OCI-LY1 (cell line): ENCODE results near the gene GPR142.

Experiments
- H2AFZ ChIP-seq: fragments of 200-600 bp; sonication (generic), shearing (Covaris generic); 2 replicates; pipeline ENCODE4 v1.6.0; 2014; ENCODE audit warnings: antibody characterized with exemption, mild to moderate bottlenecking, low read length
- H3F3A ChIP-seq: fragments of 200-600 bp; sonication (generic), shearing (Covaris generic); 2 replicates; pipeline ENCODE4 v1.6.0; 2014; ENCODE audit warnings: mild to moderate bottlenecking, antibody characterized with exemption, low read length, moderate library complexity; ENCODE audit not compliant: insufficient read depth
- H3K27ac ChIP-seq: fragments of 200-600 bp; sonication (generic); 2 replicates; pipeline ENCODE4 v1.5.1; 2014; ENCODE audit warnings: low read length, mixed run types, mild to moderate bottlenecking, low read depth; ENCODE audit not compliant: poor library complexity, severe bottlenecking
- H3K27me3 ChIP-seq: fragments of 200-600 bp; sonication (generic); 2 replicates; pipeline ENCODE4 v1.6.0; 2014; ENCODE audit warnings: antibody characterized with exemption, mild to moderate bottlenecking, low read length, moderate library complexity; ENCODE audit not compliant: insufficient read depth
- H3K36me3 ChIP-seq: fragments of 200-600 bp; sonication (generic); 2 replicates; pipeline ENCODE4 v1.6.1; 2014; ENCODE audit warnings: mild to moderate bottlenecking, antibody characterized with exemption, low read length, moderate library complexity, mixed read lengths; ENCODE audit not compliant: insufficient read depth
- H3K4me1 ChIP-seq: fragments of 200-600 bp; sonication (generic); 2 replicates; pipeline ENCODE4 v1.5.1; 2014; ENCODE audit warnings: mild to moderate bottlenecking, low read length, moderate library complexity; ENCODE audit not compliant: insufficient read depth, severe bottlenecking
- H3K4me2 ChIP-seq: fragments of 200-600 bp; sonication (generic), shearing (Covaris generic); 2 replicates; pipeline ENCODE4 v1.6.1; 2014; ENCODE audit warnings: low read length
- H3K4me3 ChIP-seq: fragments of 200-600 bp; sonication (generic); 2 replicates; pipeline ENCODE4 v1.5.1; 2014; ENCODE audit warnings: low read length, low read depth, mild to moderate bottlenecking, mixed read lengths; ENCODE audit not compliant: poor library complexity, severe bottlenecking
- H3K79me2 ChIP-seq: fragments of 200-600 bp; shearing (Covaris generic); 2 replicates; pipeline ENCODE4 v1.6.1; 2016; ENCODE audit warnings: mixed run types, low read length, mixed read lengths; ENCODE audit not compliant: insufficient read depth
- H3K9ac ChIP-seq: fragments of 200-600 bp; sonication (generic), shearing (Covaris generic); 2 replicates; pipeline ENCODE4 v1.6.1; 2014; ENCODE audit warnings: mild to moderate bottlenecking, low read length, mixed read lengths
- H3K9me2 ChIP-seq: fragments of 200-600 bp; sonication (generic), shearing (Covaris generic); 2 replicates; pipeline ENCODE4 v1.6.1; 2014; ENCODE audit warnings: low read depth, mild to moderate bottlenecking, low read length, mixed read lengths
- H3K9me3 ChIP-seq: fragments of 200-600 bp; shearing (Covaris generic); 2 replicates; pipeline ENCODE4 v1.6.1; 2014; ENCODE audit warnings: low read length, mixed read lengths
- H4K20me1 ChIP-seq: fragments of 200-600 bp; sonication (generic), shearing (Covaris generic); 2 replicates; pipeline ENCODE4 v1.6.0; 2016; ENCODE audit warnings: mild to moderate bottlenecking, low read length; ENCODE audit not compliant: insufficient read depth
- CTCF ChIP-seq: fragments of 200-600 bp; sonication (generic), shearing (Covaris generic); IDR thresholded peaks from 2 replicates; pipeline ENCODE4 v1.5.1; 2017; ENCODE audit warnings: mild to moderate bottlenecking, antibody characterized with exemption, low read length, moderate library complexity, mixed read lengths
- EZH2 ChIP-seq: fragments of 200-600 bp; sonication (generic), shearing (Covaris generic); IDR thresholded peaks from 2 replicates; pipeline ENCODE4 v1.8.0; 2017; ENCODE audit warnings: borderline replicate concordance, mixed run types, mild to moderate bottlenecking, antibody characterized with exemption, low read length, moderate library complexity, mixed read lengths

GPR142 gene

DNA sequence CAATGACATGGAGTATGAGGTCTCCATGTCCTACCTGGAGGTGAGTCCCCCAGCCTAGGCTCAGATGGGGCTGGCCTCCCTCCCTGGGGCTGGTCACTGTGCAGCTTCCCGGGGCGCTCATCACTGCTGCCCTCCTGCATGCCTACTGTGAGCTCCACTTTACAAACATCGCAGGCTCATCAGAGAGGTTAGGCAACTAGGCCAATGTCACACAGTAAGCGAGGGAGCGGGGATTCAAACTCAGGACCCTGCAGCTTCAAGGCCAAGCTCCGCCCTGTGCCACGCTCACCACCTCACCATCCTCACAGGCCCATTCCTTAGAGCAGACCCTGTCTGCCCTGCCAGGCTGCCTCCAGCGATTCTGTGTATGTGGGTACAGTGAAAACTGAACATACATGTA is 24.2 kb upstream of the GPR142 start:
- Histone ChIP-seq H3K27me3 (0 out of 2 replicates have a peak, but pooled peaks cover 2% of the 10 kb centered on the region), H3K4me1 (no peaks in the 10 kb centered on the region), H3K36me3 (no peaks in the 10 kb centered on the region)

DNA sequence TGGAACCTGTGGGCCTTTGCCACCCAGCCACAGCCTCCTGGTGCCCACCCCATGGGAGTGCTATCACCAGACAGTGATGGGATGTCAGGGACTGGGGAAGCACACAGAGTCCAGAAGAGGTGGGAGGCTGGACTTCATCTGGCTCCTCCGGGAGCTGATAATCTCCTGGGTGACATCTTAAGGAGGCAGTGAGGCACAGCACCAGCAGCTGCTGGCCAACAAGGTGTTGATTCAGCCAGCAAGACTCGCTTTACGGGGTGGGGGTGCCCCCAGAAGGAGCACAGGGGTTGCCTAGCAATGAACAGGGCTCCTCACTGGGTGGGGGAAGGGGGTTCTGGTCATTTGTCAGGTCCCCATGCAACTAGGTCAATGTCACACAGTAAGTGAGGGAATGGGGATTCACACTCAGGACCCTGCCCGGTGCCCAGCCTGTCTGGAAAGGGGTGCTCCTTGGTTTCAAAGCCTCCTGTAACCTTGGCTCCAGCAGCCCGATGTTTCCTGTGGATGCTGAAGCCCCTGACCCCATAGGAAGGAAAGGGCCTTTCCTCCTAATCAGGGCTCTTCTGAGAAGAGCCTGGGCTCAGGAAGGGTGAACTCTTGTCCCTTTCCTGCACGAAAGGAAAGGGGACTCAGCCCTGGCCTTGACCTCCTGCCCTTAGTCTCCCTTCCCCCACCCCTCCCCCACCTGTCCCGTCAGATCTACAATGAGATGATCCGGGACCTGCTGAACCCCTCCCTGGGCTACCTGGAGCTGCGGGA is 23.6 kb upstream of the GPR142 start:
- no peak overlapping the region for H3K9ac ChIP-seq
- no peaks in the 10 kb centered on the region for H3K36me3 ChIP-seq
- no peak overlapping the region for H3K4me3 ChIP-seq
- H3K9me2 ChIP-seq, result no peaks in the 10 kb centered on the region
- H3K4me2 ChIP-seq, result no peak overlapping the region
- H3K4me1 ChIP-seq, result no peaks in the 10 kb centered on the region
- no peak for TF ChIP-seq EZH2
- no peak for TF ChIP-seq CTCF
- no peak overlapping the region for H3K27ac ChIP-seq
- H3F3A ChIP-seq, result no peaks in the 10 kb centered on the region
- H3K27me3 ChIP-seq, result 0 out of 2 replicates have a peak, but pooled peaks cover 2% of the 10 kb centered on the region
- H2AFZ ChIP-seq, result no peak overlapping the region
- no peaks in the 10 kb centered on the region for H3K79me2 ChIP-seq
- H4K20me1 ChIP-seq, result no peaks in the 10 kb centered on the region
- H3K9me3 ChIP-seq, result no peaks in the 10 kb centered on the region

More for the DNA sequence above, 24.2 kb upstream of the GPR142 start:
- TF ChIP-seq CTCF (no peak), EZH2 (no peak)
- no peaks in the 10 kb centered on the region for H3K9me3 ChIP-seq
- H4K20me1 ChIP-seq, result no peaks in the 10 kb centered on the region
- no peaks in the 10 kb centered on the region for H3K79me2 ChIP-seq
- H3K4me3 ChIP-seq, result no peak overlapping the region
- H3K9me2 ChIP-seq, result no peaks in the 10 kb centered on the region
- no peak overlapping the region for H3K4me2 ChIP-seq
- H2AFZ ChIP-seq, result no peak overlapping the region
- H3K27ac ChIP-seq, result no peak overlapping the region
- no peaks in the 10 kb centered on the region for H3F3A ChIP-seq
- H3K9ac ChIP-seq, result no peak overlapping the region

DNA sequence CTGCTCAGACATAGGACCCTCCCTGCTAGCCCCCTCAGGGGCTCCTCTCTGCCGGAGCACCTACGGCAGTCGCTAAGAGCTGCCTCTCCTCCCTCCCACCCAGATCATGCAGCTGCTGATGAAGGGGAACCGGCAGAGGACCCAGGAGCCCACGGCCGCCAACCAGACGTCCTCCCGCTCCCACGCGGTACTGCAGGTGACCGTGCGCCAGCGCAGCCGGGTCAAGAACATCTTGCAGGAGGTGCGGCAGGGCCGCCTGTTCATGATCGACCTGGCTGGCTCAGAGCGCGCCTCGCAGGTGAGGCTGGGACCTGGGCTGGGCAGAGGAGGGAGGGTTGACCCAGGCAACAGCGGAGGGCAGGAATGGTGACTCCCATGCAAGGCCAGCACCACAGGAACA is 22.6 kb upstream of the GPR142 start:
- 0 out of 2 replicates have a peak, but pooled peaks cover 2% of the 10 kb centered on the region for H3K27me3 ChIP-seq
- no peak overlapping the region for H3K4me3 ChIP-seq
- TF ChIP-seq EZH2, result no peak
- TF ChIP-seq CTCF, result no peak
- no peaks in the 10 kb centered on the region for H3K36me3 ChIP-seq
- H3K9me3 ChIP-seq, result no peaks in the 10 kb centered on the region
- no peaks in the 10 kb centered on the region for H3K9me2 ChIP-seq
- H3K27ac ChIP-seq, result no peak overlapping the region
- no peaks in the 10 kb centered on the region for H3K79me2 ChIP-seq
- no peaks in the 10 kb centered on the region for H3F3A ChIP-seq
- H3K9ac ChIP-seq, result no peak overlapping the region
- H4K20me1 ChIP-seq, result no peaks in the 10 kb centered on the region
- H2AFZ ChIP-seq, result no peak overlapping the region
- no peak overlapping the region for H3K4me2 ChIP-seq
- no peaks in the 10 kb centered on the region for H3K4me1 ChIP-seq
